ENCODE results near the gene MARS2.

- no peak for TF ChIP-seq POLR2A (IDR thresholded peaks at IDR 0.05; ENCODE audit: borderline replicate concordance, extremely low read depth, insufficient read depth, insufficient read length)
- no peak for TF ChIP-seq CTCF (IDR thresholded peaks at IDR 0.05 in 2 of 3, conservative IDR thresholded peaks at IDR 0.05 in 1 of 3; ENCODE audit: borderline replicate concordance in 1 of 3, insufficient read depth in 1 of 3, low read depth in 2 of 3, low read length in 2 of 3)
- TF ChIP-seq TCF7L2 (IDR thresholded peaks at IDR 0.05; ENCODE audit: borderline replicate concordance, extremely low read depth, insufficient read depth, insufficient read length), result no peak
- TF ChIP-seq SIN3A (IDR thresholded peaks at IDR 0.05; ENCODE audit: low read depth), result no peak
- no peak for TF ChIP-seq POLR2AphosphoS5 (IDR thresholded peaks at IDR 0.05; ENCODE audit: low read depth, low read length)
- TF ChIP-seq EZH2phosphoT487 (IDR thresholded peaks at IDR 0.05; ENCODE audit: borderline replicate concordance), result no peak
These were observed 29.4 kb upstream of the MARS2 start for GRCh38 chr2:197675711-197676188.
